ENCODE measurements around the gene GSTO1. TPM values are rescaled to one million over a fixed set of nuclear protein-coding genes. Genes with fewer than 3 reads are reported as not detected.
A peak's percentile ranks its signal among the peaks of the same experiment; 100 is the strongest.

GSTO1 gene
- total and polyA plus RNA-seq, 9 of the 15 experiments (the other 6 are each of a cell fraction or from before 2014, with no cell fraction given): 136 to 592 (median 237) TPM

GRCh38 chr10:104231784-104232612 lies 22.7 kb upstream of the GSTO1 start, which contains the start of gene CFAP43 (continued):
- peak; percentile 47; the same call in 1 of the 2 replicates for TF ChIP-seq ZBTB2 (IDR thresholded peaks at IDR 0.05)
- no peak for TF ChIP-seq FIP1L1 (IDR thresholded peaks at IDR 0.05; ENCODE audit: low read depth, low read length, poor library complexity, severe bottlenecking)
- no peak for TF ChIP-seq E2F5 (CRISPR knock-in tag; IDR thresholded peaks at IDR 0.05)
- no peak for TF ChIP-seq SP1 (CRISPR knock-in tag; IDR thresholded peaks at IDR 0.05)
- peak; percentile 74 to 82 for TF ChIP-seq NRF1 (conservative IDR thresholded peaks at IDR 0.05 in 1 of 2, IDR thresholded peaks at IDR 0.05 in 1 of 2)
- TF ChIP-seq ZNF121 (CRISPR knock-in tag; conservative IDR thresholded peaks at IDR 0.05): no peak
- TF ChIP-seq ZNF512 (tag; IDR thresholded peaks at IDR 0.05): no peak
- TF ChIP-seq FOS (IDR thresholded peaks at IDR 0.05; ENCODE audit: extremely low read depth, insufficient read length): peak; percentile 81
- no peak for TF ChIP-seq ZNF79 (CRISPR knock-in tag; IDR thresholded peaks at IDR 0.05; ENCODE audit: low read depth)
- TF ChIP-seq MIER1 (IDR thresholded peaks at IDR 0.05; ENCODE audit: low read depth): no peak
- no peak for TF ChIP-seq HDAC6 (IDR thresholded peaks at IDR 0.05; ENCODE audit: low read depth, low read length)
- TF ChIP-seq ZNF764 (CRISPR knock-in tag; IDR thresholded peaks at IDR 0.05; ENCODE audit: low read depth): no peak
- TF ChIP-seq LCOR (CRISPR knock-in tag; IDR thresholded peaks at IDR 0.05): no peak
- TF ChIP-seq HCFC1 (IDR thresholded peaks at IDR 0.05; ENCODE audit: low read depth, low read length): peak; percentile 60
- TF ChIP-seq HDAC3 (IDR thresholded peaks at IDR 0.05; ENCODE audit: borderline replicate concordance, partially characterized antibody): no peak
- TF ChIP-seq MITF (IDR thresholded peaks at IDR 0.05): no peak
- no peak for TF ChIP-seq CBX5 (IDR thresholded peaks at IDR 0.05; ENCODE audit: borderline replicate concordance, low read depth)
- TF ChIP-seq MYBL2 (IDR thresholded peaks at IDR 0.05; ENCODE audit: low read depth): peak; percentile 86
- no peak for TF ChIP-seq MYBL2 (CRISPR knock-in tag; IDR thresholded peaks at IDR 0.05; ENCODE audit: borderline replicate concordance)
- TF ChIP-seq KDM1A (IDR thresholded peaks at IDR 0.05): peak in 1 of 2 experiments; percentile 77; a peak in 2 of 4 replicates
- TF ChIP-seq U2AF2 (optimal IDR thresholded peaks at IDR 0.05; ENCODE audit: low read depth, low read length): no peak
